ENCODE data around the gene ARHGEF38. TPM values are rescaled to one million over a fixed set of nuclear protein-coding genes. Genes with fewer than 3 reads are reported as not detected.

The ARHGEF38 gene
- polyA plus RNA-seq, 1 of the 3 experiments (the other 2 are of a cell fraction): 0.02 TPM

- H3K36me3 ChIP-seq (replicated peaks in 1 of 2; ENCODE audit: control insufficient read depth in 1 of 2, insufficient read depth in 2 of 2, low read length in 1 of 2): no peaks in the 10 kb centered on the region
- H3K9me2 ChIP-seq: no peaks in the 10 kb centered on the region
- no peaks in the 10 kb centered on the region for H3K79me2 ChIP-seq (ENCODE audit: insufficient read depth)
- H3K4me2 ChIP-seq: no peak overlapping the region
- H2AFZ ChIP-seq (ENCODE audit: low read depth): no peak overlapping the region
- H4K20me1 ChIP-seq (ENCODE audit: insufficient read depth): no peaks in the 10 kb centered on the region
- no peak for DNase-seq
- H3K9me3 ChIP-seq: no peaks in the 10 kb centered on the region
- no peak overlapping the region for H3K9ac ChIP-seq
- H3K27me3 ChIP-seq (ENCODE audit: insufficient read depth): no peaks in the 10 kb centered on the region
- H3F3A ChIP-seq (replicated peaks; ENCODE audit: insufficient read depth): peaks cover 19% of the 10 kb centered on the region
- H3K27ac ChIP-seq (ENCODE audit: low read depth in 2 of 2, low read length in 1 of 2): peak overlapping the region in 1 of 2 experiments; percentile 43; a peak in 2 of 4 replicates
- WGBS (ENCODE audit: low lambda C conversion rate): 69% methylated on average over 1 of the region's 1 CpG
- ChIA-PET CTCF (no interaction called here), POLR2A (no interaction called here)
- no peaks in the 10 kb centered on the region; a peak in 2 of 4 replicates for H3K4me1 ChIP-seq (ENCODE audit: control insufficient read depth in 1 of 2, insufficient read depth in 2 of 2, low read depth in 1 of 2, low read length in 1 of 2)
- no peak overlapping the region for H3K4me3 ChIP-seq (ENCODE audit: low read depth in 2 of 2, low read length in 1 of 2)
- TF ChIP-seq ZBTB33 (IDR thresholded peaks at IDR 0.05; ENCODE audit: borderline replicate concordance, low read depth) (no peak), JUND (IDR thresholded peaks at IDR 0.05) (peak; percentile 78), FOXJ3 (CRISPR knock-in tag; IDR thresholded peaks at IDR 0.05) (no peak), MXI1 (IDR thresholded peaks at IDR 0.05; ENCODE audit: low read depth, low read length) (no peak), MEF2A (IDR thresholded peaks at IDR 0.05; ENCODE audit: borderline replicate concordance, low read depth) (no peak), USF2 (IDR thresholded peaks at IDR 0.05; ENCODE audit: borderline replicate concordance, low read depth, low read length) (no peak), SMC3 (IDR thresholded peaks at IDR 0.05; ENCODE audit: low read depth, low read length) (no peak), NFIC (IDR thresholded peaks at IDR 0.05; ENCODE audit: borderline replicate concordance) (peak; percentile 79), MAX (IDR thresholded peaks at IDR 0.05; ENCODE audit: low read depth) (no peak), RXRA (IDR thresholded peaks at IDR 0.05; ENCODE audit: borderline replicate concordance, low read depth) (no peak), PBX3 (IDR thresholded peaks at IDR 0.05) (peak; percentile 74), TEAD4 (IDR thresholded peaks at IDR 0.05; ENCODE audit: borderline replicate concordance, insufficient read depth) (peak; percentile 55; the same call in 1 of the 2 replicates), FOXM1 (IDR thresholded peaks at IDR 0.05; ENCODE audit: low read depth) (no peak), RAD21 (IDR thresholded peaks at IDR 0.05; ENCODE audit: low read length) (no peak), ELF1 (IDR thresholded peaks at IDR 0.05) (no peak), TAF1 (IDR thresholded peaks at IDR 0.05; ENCODE audit: borderline replicate concordance, low read depth, low read length) (no peak), TCF12 (IDR thresholded peaks at IDR 0.05) (peak; percentile 72), SIN3A (IDR thresholded peaks at IDR 0.05; ENCODE audit: borderline replicate concordance, low read depth, low read length) (no peak), USF1 (IDR thresholded peaks at IDR 0.05; ENCODE audit: borderline replicate concordance, low read depth) (no peak), POLR2AphosphoS5 (IDR thresholded peaks at IDR 0.05; ENCODE audit: low read depth, low read length) (no peak), REST (IDR thresholded peaks at IDR 0.05; ENCODE audit: low read depth, low read length) (no peak), EP300 (IDR thresholded peaks at IDR 0.05; ENCODE audit: borderline replicate concordance in 1 of 2, low read depth in 1 of 2, low read length in 1 of 2) (peak in 1 of 2 experiments; percentile 43; a peak in 1 of 4 replicates), NRF1 (IDR thresholded peaks at IDR 0.05; ENCODE audit: low read depth, low read length) (no peak), GATA2 (CRISPR knock-in tag; IDR thresholded peaks at IDR 0.05) (no peak), CTCF (IDR thresholded peaks at IDR 0.05) (no peak), YY1 (IDR thresholded peaks at IDR 0.05; ENCODE audit: low read depth) (no peak)
These were observed 3.9 kb upstream of the ARHGEF38 start for GRCh38 chr4:105548483-105548882.
